Mesendoderm (in vitro differentiated cells): Measurements from ENCODE around the gene SMIM20.

Source experiments
- DNase-seq: peaks from one replicate; pipeline ENCODE4 v3.0.0; 2013
- H2AK5ac ChIP-seq: 2 replicates; pipeline ENCODE4 v1.6.1; 2013; ENCODE audit warnings: low read length, inconsistent platforms
- H2BK120ac ChIP-seq: 2 replicates; pipeline ENCODE4 v1.6.1; 2013; ENCODE audit warnings: low read depth, mild to moderate bottlenecking, low read length, moderate library complexity, mixed read lengths
- H2BK15ac ChIP-seq: replicated peaks from 2 replicates; pipeline ENCODE4 v1.6.1; 2013; ENCODE audit warnings: low read depth, mild to moderate bottlenecking, moderate library complexity
- H2BK5ac ChIP-seq: 2 replicates; pipeline ENCODE4 v1.6.1; 2013; ENCODE audit warnings: low read length, inconsistent platforms
- H3K18ac ChIP-seq: 2 replicates; pipeline ENCODE4 v1.6.1; 2013; ENCODE audit warnings: mild to moderate bottlenecking, low read length, mixed read lengths
- H3K23ac ChIP-seq: one replicate; pipeline ENCODE4 v1.6.1; 2013; ENCODE audit warnings: low read length
- H3K27ac ChIP-seq: 2 replicates; pipeline ENCODE4 v1.5.1; 2013; ENCODE audit warnings: low read depth, mild to moderate bottlenecking, inconsistent platforms, low read length, moderate library complexity
- H3K27me3 ChIP-seq: 2 replicates; pipeline ENCODE4 v1.6.1; 2013; ENCODE audit warnings: low read length, control low read depth, mild to moderate bottlenecking, inconsistent platforms; ENCODE audit not compliant: insufficient read depth, poor library complexity
- H3K36me3 ChIP-seq: 2 replicates; pipeline ENCODE4 v1.6.1; 2013; ENCODE audit warnings: low read length, inconsistent platforms; ENCODE audit not compliant: control insufficient read depth, insufficient read depth
- H3K4ac ChIP-seq: one replicate; pipeline ENCODE4 v1.6.1; 2013; ENCODE audit warnings: low read depth, mild to moderate bottlenecking, low read length, moderate library complexity
- H3K4me1 ChIP-seq: 2 replicates; pipeline ENCODE4 v1.6.1; 2013; ENCODE audit warnings: low read depth, low read length, inconsistent platforms; ENCODE audit not compliant: control insufficient read depth
- H3K4me2 ChIP-seq: 2 replicates; pipeline ENCODE4 v1.6.1; 2013; ENCODE audit warnings: low read length
- H3K4me3 ChIP-seq: 2 replicates; pipeline ENCODE4 v1.5.1; 2013; ENCODE audit warnings: mild to moderate bottlenecking, low read length
- H3K56ac ChIP-seq: one replicate; pipeline ENCODE4 v1.6.1; 2013; ENCODE audit warnings: low read length
- H3K79me1 ChIP-seq: 2 replicates; pipeline ENCODE4 v1.6.1; 2013; ENCODE audit warnings: low read length, inconsistent platforms
- H3K79me2 ChIP-seq: 2 replicates; pipeline ENCODE4 v1.6.1; 2013; ENCODE audit warnings: mild to moderate bottlenecking, low read length; ENCODE audit not compliant: control insufficient read depth, insufficient read depth
- H3K9ac ChIP-seq: 2 replicates; pipeline ENCODE4 v1.6.1; 2013; ENCODE audit warnings: low read length, inconsistent platforms
- H4K5ac ChIP-seq: one replicate; pipeline ENCODE4 v1.6.1; 2013; ENCODE audit warnings: low read length
- H4K8ac ChIP-seq: one replicate; pipeline ENCODE4 v1.6.1; 2013; ENCODE audit warnings: low read depth, mild to moderate bottlenecking, control low read depth, low read length, moderate library complexity
- WGBS: extraction: QIAGEN DNeasy Blood & Tissue Kit; methylation state at CpG from one replicate; pipeline ENCODE4 v1.1.7; 2013; ENCODE audit warnings: low lambda C conversion rate, missing lambda C conversion rate; ENCODE audit not compliant: insufficient coverage; ENCODE audit errors: extremely low coverage; 5-methylcytosine and 5-hydroxymethylcytosine counted together

Gene SMIM20

DNA sequence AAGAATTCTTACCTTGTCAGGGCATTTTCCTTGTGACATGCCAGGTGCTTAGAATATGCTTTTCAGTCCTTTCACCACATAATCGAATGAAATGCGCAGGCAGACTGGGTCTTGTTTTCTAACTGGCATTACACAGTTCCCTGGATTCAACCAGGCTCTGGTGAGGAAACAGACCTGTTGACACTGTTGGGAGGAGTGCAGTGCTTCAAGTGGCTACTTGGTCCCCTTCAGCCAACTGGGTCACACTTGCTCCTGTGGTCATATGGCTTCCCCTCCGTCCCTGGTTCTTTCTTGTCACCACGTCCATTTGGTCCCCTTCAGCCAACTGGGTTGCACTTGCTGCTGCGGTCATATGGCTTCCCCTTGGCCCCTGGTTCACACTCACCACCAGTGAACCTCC is 9.7 kb downstream of the SMIM20 start:
- Histone ChIP-seq H4K8ac (no peak overlapping the region), H3K18ac (no peak overlapping the region), H3K4me3 (no peak overlapping the region), H3K79me1 (peaks cover 2% of the 10 kb centered on the region), H3K27ac (no peak overlapping the region), H3K9ac (no peak overlapping the region), H2BK120ac (no peak overlapping the region), H3K23ac (no peak overlapping the region), H3K4me1 (no peaks in the 10 kb centered on the region), H3K56ac (no peak overlapping the region), H2BK15ac (no peak overlapping the region), H3K79me2 (no peaks in the 10 kb centered on the region), H4K5ac (no peak overlapping the region), H3K4me2 (no peak overlapping the region), H3K4ac (no peak overlapping the region), H2AK5ac (no peak overlapping the region), H3K27me3 (no peaks in the 10 kb centered on the region), H3K36me3 (no peaks in the 10 kb centered on the region), H2BK5ac (no peak overlapping the region)
- WGBS, result no CpG with 5 or more reads among the region's 5 CpGs
- no peak for DNase-seq

DNA sequence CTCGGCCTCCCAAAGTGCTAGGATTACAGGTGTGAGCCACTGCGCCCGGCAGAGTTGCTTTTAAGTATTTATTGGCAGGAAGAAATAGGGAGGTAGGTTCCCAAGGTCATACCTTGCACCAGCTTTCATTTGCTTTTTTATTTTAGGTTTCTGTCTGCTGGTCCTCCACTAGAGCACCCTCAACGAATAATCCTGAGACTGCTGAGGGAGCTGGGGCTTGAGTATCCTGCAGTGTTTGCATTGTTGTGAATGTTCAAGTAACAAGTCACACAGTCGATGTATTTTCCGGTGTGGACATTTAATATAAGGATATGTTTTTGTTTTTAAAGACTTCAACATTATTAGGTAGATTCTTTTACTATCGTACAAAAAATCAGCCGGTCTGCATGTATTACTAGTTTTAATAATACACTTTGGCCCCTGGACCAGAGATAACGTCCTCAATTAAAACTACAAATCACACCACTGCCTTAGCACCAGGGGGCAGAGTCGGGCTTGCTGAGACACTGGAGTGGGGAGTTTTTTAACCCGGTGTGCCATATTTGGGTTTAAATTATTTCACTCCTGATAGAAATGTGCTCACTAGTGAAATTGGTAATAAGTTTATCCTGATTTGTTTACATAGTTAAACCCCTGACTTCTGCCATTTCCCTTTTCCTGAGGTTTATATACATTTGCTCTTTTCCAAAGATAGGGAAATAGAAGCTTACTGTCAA is 11.6 kb downstream of the SMIM20 start:
- Histone ChIP-seq H3K27me3 (no peaks in the 10 kb centered on the region), H4K8ac (no peak overlapping the region), H2BK5ac (no peak overlapping the region), H2BK15ac (no peak overlapping the region), H3K4me1 (no peaks in the 10 kb centered on the region), H3K79me1 (peaks cover 2% of the 10 kb centered on the region), H3K56ac (no peak overlapping the region), H3K4me3 (no peak overlapping the region), H3K18ac (no peak overlapping the region), H3K4me2 (no peak overlapping the region), H3K23ac (no peak overlapping the region), H3K79me2 (no peaks in the 10 kb centered on the region), H3K36me3 (no peaks in the 10 kb centered on the region), H2BK120ac (no peak overlapping the region), H3K4ac (no peak overlapping the region), H4K5ac (no peak overlapping the region), H2AK5ac (no peak overlapping the region), H3K27ac (no peak overlapping the region), H3K9ac (no peak overlapping the region)
- no CpG with 5 or more reads among the region's 11 CpGs for WGBS
- peak; percentile 67 for DNase-seq

DNA sequence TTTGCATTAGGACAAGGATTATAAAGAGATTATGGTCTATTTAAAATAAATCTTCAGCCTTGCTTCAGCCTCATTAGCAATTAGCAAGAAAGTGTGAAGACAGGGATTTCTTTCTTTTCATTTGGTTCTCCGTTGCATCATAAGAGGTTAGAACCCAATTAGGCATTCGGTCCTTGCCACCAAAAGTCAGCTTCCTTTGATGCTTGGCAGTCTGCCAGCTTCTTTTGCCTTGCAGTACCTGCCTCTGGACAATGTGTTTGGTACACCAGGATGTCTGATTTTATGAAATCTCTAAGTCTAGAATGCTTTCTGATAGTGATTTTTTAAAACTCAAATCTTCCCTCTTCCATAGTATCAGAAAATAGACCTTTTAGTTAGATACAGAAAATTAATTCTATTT is 12.4 kb downstream of the SMIM20 start:
- Histone ChIP-seq H3K36me3 (no peaks in the 10 kb centered on the region), H2BK15ac (no peak overlapping the region), H3K4ac (no peak overlapping the region), H2BK5ac (no peak overlapping the region), H3K79me2 (no peaks in the 10 kb centered on the region), H3K56ac (no peak overlapping the region), H2AK5ac (no peak overlapping the region), H3K4me3 (no peak overlapping the region), H3K23ac (no peak overlapping the region), H2BK120ac (no peak overlapping the region), H3K4me1 (no peaks in the 10 kb centered on the region), H3K18ac (no peak overlapping the region), H3K27ac (no peak overlapping the region), H3K9ac (no peak overlapping the region), H4K5ac (no peak overlapping the region), H3K4me2 (no peak overlapping the region), H3K27me3 (no peaks in the 10 kb centered on the region), H3K79me1 (peaks cover 2% of the 10 kb centered on the region), H4K8ac (no peak overlapping the region)
- WGBS, result no CpG with 5 or more reads among the region's 2 CpGs
- no peak for DNase-seq

DNA sequence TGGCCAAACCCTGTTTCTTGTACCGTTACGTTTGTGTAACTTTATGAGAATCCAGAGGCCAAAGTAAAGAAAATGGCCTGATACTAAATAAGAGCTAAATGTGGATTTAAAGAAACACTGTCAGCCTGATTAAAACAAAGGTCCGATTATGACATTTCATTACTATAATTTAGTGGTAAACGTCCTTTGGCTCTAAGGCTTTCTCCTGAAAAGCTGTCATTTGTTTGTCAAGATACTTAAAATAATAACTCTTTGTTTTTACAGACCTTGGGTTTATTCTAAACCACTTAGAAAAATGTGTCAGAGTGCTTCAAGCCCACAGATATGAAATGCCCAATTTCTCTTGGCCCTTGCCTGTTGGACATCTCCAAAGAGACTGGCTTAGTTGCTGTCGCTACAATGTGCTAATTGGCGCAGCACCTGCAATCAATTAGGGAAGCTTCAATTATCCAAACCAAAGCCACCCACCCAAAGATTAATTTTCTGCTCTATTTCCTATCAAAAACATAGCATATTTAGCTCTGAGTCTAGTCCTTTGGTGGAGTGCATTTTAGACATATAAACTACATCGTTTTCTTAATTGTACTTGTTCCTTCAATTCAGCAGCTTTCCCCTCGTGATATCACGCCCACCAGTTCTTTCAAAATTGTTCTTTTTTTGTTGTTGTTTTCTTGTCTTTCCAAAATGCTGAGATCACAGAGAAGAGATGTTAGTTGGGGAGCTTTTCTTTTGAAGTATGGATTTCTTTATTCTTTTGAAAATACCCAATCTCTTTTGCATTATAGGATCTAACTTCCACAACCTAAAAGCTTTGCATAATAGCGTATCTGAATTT is 13.6 kb downstream of the SMIM20 start:
- no peak overlapping the region for H3K56ac ChIP-seq
- H3K23ac ChIP-seq, result no peak overlapping the region
- H3K79me1 ChIP-seq, result no peaks in the 10 kb centered on the region
- H4K5ac ChIP-seq, result no peak overlapping the region
- no peak overlapping the region for H4K8ac ChIP-seq
- no peaks in the 10 kb centered on the region for H3K27me3 ChIP-seq
- no peak overlapping the region for H2BK15ac ChIP-seq
- H2BK5ac ChIP-seq, result no peak overlapping the region
- H3K4ac ChIP-seq, result no peak overlapping the region
- no peak overlapping the region for H3K4me3 ChIP-seq
- H3K79me2 ChIP-seq, result no peaks in the 10 kb centered on the region
- WGBS, result no CpG with 5 or more reads among the region's 10 CpGs
- H2BK120ac ChIP-seq, result no peak overlapping the region
- no peaks in the 10 kb centered on the region for H3K4me1 ChIP-seq
- H3K27ac ChIP-seq, result no peak overlapping the region
- DNase-seq, result no peak
- H3K36me3 ChIP-seq, result no peaks in the 10 kb centered on the region
- no peak overlapping the region for H3K9ac ChIP-seq
- H2AK5ac ChIP-seq, result no peak overlapping the region
- H3K18ac ChIP-seq, result no peak overlapping the region
- H3K4me2 ChIP-seq, result no peak overlapping the region

DNA sequence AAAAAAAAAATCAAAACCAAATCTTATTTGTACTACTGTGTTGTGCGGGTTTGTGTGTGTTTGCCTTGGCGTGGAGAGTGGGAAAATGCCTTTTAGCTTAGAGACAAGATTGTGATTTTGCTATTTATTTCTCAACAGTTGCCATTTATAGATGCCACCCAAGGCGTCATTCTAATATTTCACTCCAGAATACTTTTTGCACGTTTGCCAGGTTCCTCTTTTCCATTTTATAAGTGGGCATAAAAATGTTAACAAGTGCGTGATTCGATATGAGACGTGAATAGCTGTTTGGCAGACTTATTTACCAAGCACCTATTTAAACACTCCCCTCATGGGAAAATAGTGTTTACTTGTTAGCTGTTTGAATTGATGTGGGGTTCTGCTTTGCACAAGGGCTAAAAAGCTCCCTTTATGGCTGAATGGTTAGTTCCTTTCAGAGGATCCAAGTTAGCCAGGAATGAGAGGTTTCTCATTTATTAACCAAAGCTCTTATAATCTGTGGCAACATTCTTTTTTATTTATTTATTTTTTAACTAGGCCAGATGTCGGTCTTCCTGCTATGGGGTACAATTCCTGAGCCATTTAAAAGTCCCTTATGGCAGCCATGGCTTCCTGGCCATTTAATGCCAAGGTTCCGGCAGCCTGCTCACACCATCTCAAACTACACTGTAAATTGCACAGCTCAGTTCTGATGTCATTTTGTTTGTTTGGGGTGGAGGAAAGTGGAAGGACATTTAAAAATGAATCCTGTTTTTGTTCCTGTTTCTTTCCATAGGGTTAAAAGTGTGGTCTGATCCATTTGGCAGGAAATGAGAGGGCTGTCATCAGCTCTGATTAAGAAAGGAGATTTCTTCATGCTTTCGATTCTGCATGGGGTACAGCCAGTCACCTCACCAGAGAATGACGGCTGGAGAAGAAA is 14.6 kb downstream of the SMIM20 start:
- Histone ChIP-seq H3K9ac (no peak overlapping the region), H4K5ac (no peak overlapping the region), H2BK120ac (no peak overlapping the region), H4K8ac (no peak overlapping the region), H3K4me1 (no peaks in the 10 kb centered on the region), H3K4me2 (no peak overlapping the region), H3K27ac (no peak overlapping the region), H2BK5ac (no peak overlapping the region), H3K4me3 (no peak overlapping the region), H3K23ac (no peak overlapping the region), H2AK5ac (no peak overlapping the region), H3K56ac (no peak overlapping the region), H3K79me2 (no peaks in the 10 kb centered on the region), H3K4ac (no peak overlapping the region), H3K27me3 (no peaks in the 10 kb centered on the region), H2BK15ac (no peak overlapping the region), H3K79me1 (no peaks in the 10 kb centered on the region), H3K18ac (no peak overlapping the region), H3K36me3 (no peaks in the 10 kb centered on the region)
- WGBS, result no CpG with 5 or more reads among the region's 11 CpGs
- no peak for DNase-seq
